ENCODE data around the gene C1QL4.

GRCh38 chr12:49349266-49349665 lies 12.3 kb upstream of the C1QL4 start:
- no peak for TF ChIP-seq CTCF (IDR thresholded peaks at IDR 0.05)
- TF ChIP-seq POLR2A (IDR thresholded peaks at IDR 0.05): no peak
- no peak for TF ChIP-seq EP300 (IDR thresholded peaks at IDR 0.05)
